GM12875 (cell line): ENCODE results near the gene GPR141.

Experiments used
- H3K4me3 ChIP-seq: one replicate; pipeline ENCODE4 v1.5.1; 2011; ENCODE audit warnings: low read depth, low read length, control low read depth
- CTCF ChIP-seq: IDR thresholded peaks from 2 replicates; pipeline ENCODE4 v1.5.1; 2011; ENCODE audit warnings: low read depth, mild to moderate bottlenecking, control low read depth, inconsistent platforms, low read length, moderate library complexity, borderline replicate concordance; ENCODE audit not compliant: insufficient read depth

Gene GPR141

DNA sequence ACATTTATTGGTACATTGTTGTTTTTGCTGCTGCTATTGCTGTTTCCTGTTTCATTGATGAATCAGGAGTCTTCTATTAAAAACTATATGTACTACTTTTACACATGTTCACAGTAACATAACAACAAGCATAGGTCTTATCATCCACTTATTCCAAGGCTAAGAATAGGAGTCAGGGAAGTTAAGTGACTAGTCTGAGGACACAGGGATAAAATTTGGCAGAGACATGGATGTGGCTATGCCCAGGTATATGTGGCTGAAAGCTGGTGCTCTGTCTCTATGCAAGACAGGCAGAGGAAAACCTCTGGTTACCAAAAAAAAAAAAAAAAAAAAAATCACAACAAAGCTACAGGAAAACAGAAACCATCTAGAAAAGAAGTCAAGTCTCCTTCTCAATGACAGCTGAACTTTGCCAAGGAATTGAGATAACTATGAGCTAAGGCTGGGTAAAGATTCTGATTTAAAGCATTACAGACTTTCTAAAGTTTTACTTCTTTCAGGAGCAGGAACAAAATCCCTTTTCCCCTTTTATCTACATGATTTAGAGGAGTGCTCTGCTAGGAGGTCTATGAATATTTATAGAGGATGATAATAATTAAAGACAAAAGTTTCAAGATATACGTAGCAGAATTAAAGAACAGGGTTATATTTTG is 70.0 kb downstream of the GPR141 start:
- no peak for TF ChIP-seq CTCF
- no peak overlapping the region for H3K4me3 ChIP-seq

DNA sequence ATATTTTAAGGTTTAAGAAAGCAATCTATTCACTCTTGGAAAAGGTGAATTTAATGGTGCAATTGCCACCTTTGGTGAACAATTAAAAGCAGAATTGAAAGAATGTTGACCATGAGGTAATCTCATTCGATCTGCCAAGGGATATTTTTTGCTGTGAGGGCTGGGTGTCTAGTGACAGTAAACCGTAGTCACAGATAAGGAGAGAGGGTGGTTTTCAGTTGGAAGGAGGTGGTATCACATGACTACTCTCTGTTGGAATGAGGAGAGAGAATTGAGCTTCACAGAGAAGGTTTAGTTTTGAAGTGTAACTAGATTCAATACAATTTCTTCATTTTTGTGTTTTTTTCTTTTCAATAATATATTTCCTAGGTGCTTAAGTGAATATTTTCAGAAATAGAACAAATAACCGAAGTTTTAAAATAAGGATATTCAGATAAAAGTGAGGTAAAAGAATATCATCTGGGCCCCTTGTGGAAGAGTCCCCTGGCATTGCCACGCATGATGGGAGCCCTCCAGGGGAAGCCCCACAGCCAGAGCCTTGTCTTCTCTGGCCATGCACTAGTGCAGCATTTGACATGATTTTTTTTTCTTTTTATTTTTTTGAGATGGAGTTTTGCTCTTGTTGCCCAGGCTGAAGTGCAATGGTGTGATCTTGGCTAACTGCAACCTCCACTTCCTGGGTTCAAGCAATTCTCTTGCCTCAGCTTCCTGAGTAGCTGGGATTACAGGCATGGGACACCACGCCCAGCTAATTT is 73.4 kb downstream of the GPR141 start:
- no peak overlapping the region for H3K4me3 ChIP-seq
- TF ChIP-seq CTCF, result no peak

- TF ChIP-seq CTCF, result no peak
- no peak overlapping the region for H3K4me3 ChIP-seq
Measured at GRCh38 chr7:37757563-37757962, 74.0 kb downstream of the GPR141 start.

- no peak for TF ChIP-seq CTCF
- H3K4me3 ChIP-seq, result no peak overlapping the region
Measured at GRCh38 chr7:37758501-37759045, 75.0 kb downstream of the GPR141 start.

DNA sequence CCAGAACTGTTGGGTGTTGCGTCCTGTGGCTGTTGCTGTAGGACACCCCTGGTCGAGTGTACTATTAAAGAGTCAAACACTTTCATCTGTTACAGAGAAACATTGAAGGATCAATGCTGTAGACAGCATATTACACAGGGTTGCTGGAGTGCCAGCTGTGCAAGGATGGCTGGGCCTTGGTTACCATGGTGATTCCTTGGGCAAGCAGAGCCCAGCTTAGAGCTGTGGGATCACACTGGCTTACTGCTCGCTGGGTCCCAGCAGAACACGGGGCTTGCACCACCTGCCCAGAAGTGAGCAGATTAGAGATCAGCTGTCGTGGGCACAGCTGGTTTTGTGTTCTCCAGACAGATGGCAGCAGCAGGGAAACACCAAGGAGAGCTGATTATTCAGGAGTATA is 76.0 kb downstream of the GPR141 start:
- TF ChIP-seq CTCF, result no peak
- H3K4me3 ChIP-seq, result no peak overlapping the region

DNA sequence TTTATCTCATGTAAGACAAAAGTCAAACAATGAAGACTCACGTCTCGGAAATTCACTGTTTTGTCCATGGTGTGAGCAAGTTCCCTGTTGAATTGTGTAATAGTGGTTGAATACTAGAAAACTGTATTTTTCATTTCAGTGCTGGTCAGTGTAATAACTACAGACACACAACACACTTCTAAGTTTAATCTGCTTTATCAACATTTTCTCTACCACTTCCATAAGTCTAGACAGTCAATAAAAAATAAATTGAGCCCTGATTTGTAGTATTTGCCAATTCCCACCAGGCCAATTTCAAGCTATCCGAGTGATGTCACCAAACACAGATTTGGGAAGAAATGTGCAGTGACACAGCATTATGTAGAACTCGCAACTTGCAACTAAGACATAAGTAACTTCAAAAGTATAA is 81.9 kb downstream of the GPR141 start:
- no peak overlapping the region for H3K4me3 ChIP-seq
- TF ChIP-seq CTCF, result no peak
